ENCODE measurements around the gene UGGT1. TPM values are rescaled to one million over a fixed set of nuclear protein-coding genes. Genes with fewer than 3 reads are reported as not detected.

The UGGT1 gene
- total and polyA plus RNA-seq, 4 donors = 6.7 to 74.7 (median 32.4) TPM

DNA sequence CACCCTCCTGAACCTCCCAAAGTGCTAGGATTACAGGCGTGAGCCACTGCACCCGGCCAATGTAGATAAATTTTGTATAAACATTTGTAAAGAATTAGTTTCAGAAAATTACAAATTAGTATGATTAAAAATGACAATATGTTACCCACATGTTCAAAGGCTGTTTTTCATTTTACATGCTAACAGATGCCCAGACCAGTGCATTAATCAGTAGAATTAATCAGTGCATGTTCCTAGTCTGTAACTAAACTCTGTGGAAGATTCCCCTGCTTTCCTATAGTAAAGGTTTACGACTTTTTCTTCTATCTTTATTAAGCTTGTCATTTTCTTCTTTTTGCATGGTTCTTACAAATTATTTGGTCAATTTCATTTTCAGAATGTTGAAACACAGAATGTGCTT lies 65.8 kb downstream of the UGGT1 start (continued):
- TF ChIP-seq CTCF (IDR thresholded peaks at IDR 0.05; ENCODE audit: low read depth, low read length, missing input control) (no peak), FOXA1 (IDR thresholded peaks at IDR 0.05) (no peak), RAD21 (IDR thresholded peaks at IDR 0.05) (no peak)

- Histone ChIP-seq H3K4me3 (ENCODE audit: low read depth in 1 of 3, low read length in 3 of 3) (no peak overlapping the region), H3K9ac (ENCODE audit: low read depth in 1 of 2, low read length in 2 of 2) (no peak overlapping the region), H3K9me3 (ENCODE audit: control insufficient read depth in 4 of 4, low read length in 3 of 4) (no peaks in the 10 kb centered on the region), H3K4me1 (ENCODE audit: control insufficient read depth in 4 of 4, insufficient read depth in 4 of 4, low read length in 3 of 4) (peaks cover 0 to 2% (median 0%) of the 10 kb centered on the region in 4 donors), H3K27me3 (ENCODE audit: control insufficient read depth in 4 of 4, insufficient read depth in 4 of 4, low read length in 3 of 4) (no peaks in the 10 kb centered on the region), H3K27ac (ENCODE audit: low read depth in 1 of 2, low read length in 2 of 2) (no peak overlapping the region), H3K36me3 (ENCODE audit: control insufficient read depth in 4 of 4, insufficient read depth in 3 of 4, low read depth in 1 of 4, low read length in 3 of 4) (peaks cover 11 to 58% (median 50%) of the 10 kb centered on the region in 4 donors)
- TF ChIP-seq RAD21 (IDR thresholded peaks at IDR 0.05) (no peak), FOXA1 (IDR thresholded peaks at IDR 0.05) (no peak)
- no peak for DNase-seq (ENCODE audit: low spot score)
- WGBS = 97% methylated on average over 3 of the region's 3 CpGs
Measured at GRCh38 chr2:128157644-128158043, 66.6 kb downstream of the UGGT1 start.

GRCh38 chr2:128158176-128158575 lies 67.2 kb downstream of the UGGT1 start:
- no peak overlapping the region for H3K9ac ChIP-seq (ENCODE audit: low read depth in 1 of 2, low read length in 2 of 2)
- H3K27ac ChIP-seq (ENCODE audit: low read depth in 1 of 2, low read length in 2 of 2) = no peak overlapping the region
- H3K4me1 ChIP-seq (ENCODE audit: control insufficient read depth in 4 of 4, insufficient read depth in 4 of 4, low read length in 3 of 4) = peaks cover 0 to 2% (median 0%) of the 10 kb centered on the region in 4 donors
- DNase-seq (ENCODE audit: low spot score) = no peak
- 97% methylated on average over 1 of the region's 1 CpG for WGBS
- peaks cover 10 to 52% (median 49%) of the 10 kb centered on the region in 4 donors for H3K36me3 ChIP-seq (ENCODE audit: control insufficient read depth in 4 of 4, insufficient read depth in 3 of 4, low read depth in 1 of 4, low read length in 3 of 4)
- H3K27me3 ChIP-seq (ENCODE audit: control insufficient read depth in 4 of 4, insufficient read depth in 4 of 4, low read length in 3 of 4) = no peaks in the 10 kb centered on the region
- no peak for TF ChIP-seq JUND (IDR thresholded peaks at IDR 0.05)
- TF ChIP-seq HNF4G (IDR thresholded peaks at IDR 0.05) = no peak
- no peak overlapping the region for H3K4me3 ChIP-seq (ENCODE audit: low read depth in 1 of 3, low read length in 3 of 3)
- H3K9me3 ChIP-seq (ENCODE audit: control insufficient read depth in 4 of 4, low read length in 3 of 4) = no peaks in the 10 kb centered on the region

GRCh38 chr2:128159437-128159836 lies 68.4 kb downstream of the UGGT1 start:
- DNase-seq (ENCODE audit: low spot score) = no peak
- Histone ChIP-seq H3K36me3 (ENCODE audit: control insufficient read depth in 4 of 4, insufficient read depth in 3 of 4, low read depth in 1 of 4, low read length in 3 of 4) (peaks cover 8 to 47% (median 38%) of the 10 kb centered on the region in 4 donors), H3K9me3 (ENCODE audit: control insufficient read depth in 4 of 4, low read length in 3 of 4) (no peaks in the 10 kb centered on the region), H3K9ac (ENCODE audit: low read depth in 1 of 2, low read length in 2 of 2) (no peak overlapping the region), H3K4me1 (ENCODE audit: control insufficient read depth in 4 of 4, insufficient read depth in 4 of 4, low read length in 3 of 4) (peaks cover 0 to 2% (median 0%) of the 10 kb centered on the region in 4 donors), H3K27ac (ENCODE audit: low read depth in 1 of 2, low read length in 2 of 2) (no peak overlapping the region), H3K4me3 (ENCODE audit: low read depth in 1 of 3, low read length in 3 of 3) (no peak overlapping the region), H3K27me3 (ENCODE audit: control insufficient read depth in 4 of 4, insufficient read depth in 4 of 4, low read length in 3 of 4) (no peaks in the 10 kb centered on the region)
- TF ChIP-seq FOXA2 (IDR thresholded peaks at IDR 0.05) (no peak), YY1 (IDR thresholded peaks at IDR 0.05) (peak; percentile 12)
- 79% methylated on average over 7 of the region's 7 CpGs for WGBS

DNA sequence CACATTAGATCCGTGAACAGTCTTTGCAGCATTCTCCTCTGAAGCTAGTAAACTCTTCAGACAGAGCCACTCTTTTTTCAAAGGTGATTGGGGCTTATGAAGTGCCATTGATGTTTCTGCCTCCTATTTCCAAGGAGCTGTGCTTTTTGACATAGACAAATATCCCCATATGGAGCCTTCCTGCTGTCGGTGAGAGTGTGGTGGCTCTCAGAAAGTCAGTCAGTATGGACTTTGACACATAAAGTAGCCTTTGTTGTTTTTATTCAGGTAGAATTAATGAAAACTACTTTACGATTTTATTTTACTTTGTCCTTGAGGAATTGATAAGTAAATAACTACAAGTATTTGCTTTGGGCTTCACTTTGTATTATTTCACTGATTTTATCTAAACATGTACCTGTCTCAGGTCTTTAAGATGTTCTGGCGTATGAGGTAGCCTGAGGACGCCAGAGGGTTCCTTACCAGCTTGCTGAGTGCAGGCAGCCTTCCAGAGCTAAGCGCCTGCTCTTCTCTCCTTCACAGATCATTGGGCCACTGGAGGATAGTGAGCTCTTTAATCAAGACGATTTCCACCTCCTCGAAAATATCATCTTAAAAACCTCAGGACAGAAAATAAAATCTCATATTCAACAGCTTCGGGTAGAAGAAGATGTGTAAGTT lies 69.7 kb downstream of the UGGT1 start:
- Histone ChIP-seq H3K9me3 (ENCODE audit: control insufficient read depth in 4 of 4, low read length in 3 of 4) (no peaks in the 10 kb centered on the region), H3K4me1 (ENCODE audit: control insufficient read depth in 4 of 4, insufficient read depth in 4 of 4, low read length in 3 of 4) (peaks cover 0 to 2% (median 0%) of the 10 kb centered on the region in 4 donors), H3K9ac (ENCODE audit: low read depth in 1 of 2, low read length in 2 of 2) (no peak overlapping the region), H3K27me3 (ENCODE audit: control insufficient read depth in 4 of 4, insufficient read depth in 4 of 4, low read length in 3 of 4) (no peaks in the 10 kb centered on the region), H3K36me3 (ENCODE audit: control insufficient read depth in 4 of 4, insufficient read depth in 3 of 4, low read depth in 1 of 4, low read length in 3 of 4) (peaks cover 7 to 42% (median 40%) of the 10 kb centered on the region in 4 donors), H3K4me3 (ENCODE audit: low read depth in 1 of 3, low read length in 3 of 3) (no peak overlapping the region), H3K27ac (ENCODE audit: low read depth in 1 of 2, low read length in 2 of 2) (no peak overlapping the region)
- no peak for DNase-seq (ENCODE audit: low spot score)
- 93% methylated on average over 9 of the region's 9 CpGs for WGBS
- no peak for TF ChIP-seq TAF1 (conservative IDR thresholded peaks at IDR 0.05)
- TF ChIP-seq, protein P1, sequence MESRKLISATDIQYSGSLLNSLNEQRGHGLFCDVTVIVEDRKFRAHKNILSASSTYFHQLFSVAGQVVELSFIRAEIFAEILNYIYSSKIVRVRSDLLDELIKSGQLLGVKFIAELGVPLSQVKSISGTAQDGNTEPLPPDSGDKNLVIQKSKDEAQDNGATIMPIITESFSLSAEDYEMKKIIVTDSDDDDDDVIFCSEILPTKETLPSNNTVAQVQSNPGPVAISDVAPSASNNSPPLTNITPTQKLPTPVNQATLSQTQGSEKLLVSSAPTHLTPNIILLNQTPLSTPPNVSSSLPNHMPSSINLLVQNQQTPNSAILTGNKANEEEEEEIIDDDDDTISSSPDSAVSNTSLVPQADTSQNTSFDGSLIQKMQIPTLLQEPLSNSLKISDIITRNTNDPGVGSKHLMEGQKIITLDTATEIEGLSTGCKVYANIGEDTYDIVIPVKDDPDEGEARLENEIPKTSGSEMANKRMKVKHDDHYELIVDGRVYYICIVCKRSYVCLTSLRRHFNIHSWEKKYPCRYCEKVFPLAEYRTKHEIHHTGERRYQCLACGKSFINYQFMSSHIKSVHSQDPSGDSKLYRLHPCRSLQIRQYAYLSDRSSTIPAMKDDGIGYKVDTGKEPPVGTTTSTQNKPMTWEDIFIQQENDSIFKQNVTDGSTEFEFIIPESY (IDR thresholded peaks at IDR 0.05) = no peak
- TF ChIP-seq, protein P2, sequence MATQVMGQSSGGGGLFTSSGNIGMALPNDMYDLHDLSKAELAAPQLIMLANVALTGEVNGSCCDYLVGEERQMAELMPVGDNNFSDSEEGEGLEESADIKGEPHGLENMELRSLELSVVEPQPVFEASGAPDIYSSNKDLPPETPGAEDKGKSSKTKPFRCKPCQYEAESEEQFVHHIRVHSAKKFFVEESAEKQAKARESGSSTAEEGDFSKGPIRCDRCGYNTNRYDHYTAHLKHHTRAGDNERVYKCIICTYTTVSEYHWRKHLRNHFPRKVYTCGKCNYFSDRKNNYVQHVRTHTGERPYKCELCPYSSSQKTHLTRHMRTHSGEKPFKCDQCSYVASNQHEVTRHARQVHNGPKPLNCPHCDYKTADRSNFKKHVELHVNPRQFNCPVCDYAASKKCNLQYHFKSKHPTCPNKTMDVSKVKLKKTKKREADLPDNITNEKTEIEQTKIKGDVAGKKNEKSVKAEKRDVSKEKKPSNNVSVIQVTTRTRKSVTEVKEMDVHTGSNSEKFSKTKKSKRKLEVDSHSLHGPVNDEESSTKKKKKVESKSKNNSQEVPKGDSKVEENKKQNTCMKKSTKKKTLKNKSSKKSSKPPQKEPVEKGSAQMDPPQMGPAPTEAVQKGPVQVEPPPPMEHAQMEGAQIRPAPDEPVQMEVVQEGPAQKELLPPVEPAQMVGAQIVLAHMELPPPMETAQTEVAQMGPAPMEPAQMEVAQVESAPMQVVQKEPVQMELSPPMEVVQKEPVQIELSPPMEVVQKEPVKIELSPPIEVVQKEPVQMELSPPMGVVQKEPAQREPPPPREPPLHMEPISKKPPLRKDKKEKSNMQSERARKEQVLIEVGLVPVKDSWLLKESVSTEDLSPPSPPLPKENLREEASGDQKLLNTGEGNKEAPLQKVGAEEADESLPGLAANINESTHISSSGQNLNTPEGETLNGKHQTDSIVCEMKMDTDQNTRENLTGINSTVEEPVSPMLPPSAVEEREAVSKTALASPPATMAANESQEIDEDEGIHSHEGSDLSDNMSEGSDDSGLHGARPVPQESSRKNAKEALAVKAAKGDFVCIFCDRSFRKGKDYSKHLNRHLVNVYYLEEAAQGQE (IDR thresholded peaks at IDR 0.05) = no peak
- no peak for TF ChIP-seq CTCF (IDR thresholded peaks at IDR 0.05; ENCODE audit: low read depth, low read length, missing input control)

Measured in liver (tissue), 9 donors.